IPS-NIHi7 (cell line): Measurements from ENCODE around the gene ABI1.
"Not testable (repeated sequence)": the region's sequence is repeated elsewhere in the genome, so short reads cannot be mapped to it uniquely, and the experiment has no call there.

Source experiments
- DNase-seq: peaks from one replicate; pipeline ENCODE4 v3.0.0; 2012; ENCODE audit warnings: mixed read lengths; ENCODE audit errors: extremely low spot score

Gene ABI1

DNA sequence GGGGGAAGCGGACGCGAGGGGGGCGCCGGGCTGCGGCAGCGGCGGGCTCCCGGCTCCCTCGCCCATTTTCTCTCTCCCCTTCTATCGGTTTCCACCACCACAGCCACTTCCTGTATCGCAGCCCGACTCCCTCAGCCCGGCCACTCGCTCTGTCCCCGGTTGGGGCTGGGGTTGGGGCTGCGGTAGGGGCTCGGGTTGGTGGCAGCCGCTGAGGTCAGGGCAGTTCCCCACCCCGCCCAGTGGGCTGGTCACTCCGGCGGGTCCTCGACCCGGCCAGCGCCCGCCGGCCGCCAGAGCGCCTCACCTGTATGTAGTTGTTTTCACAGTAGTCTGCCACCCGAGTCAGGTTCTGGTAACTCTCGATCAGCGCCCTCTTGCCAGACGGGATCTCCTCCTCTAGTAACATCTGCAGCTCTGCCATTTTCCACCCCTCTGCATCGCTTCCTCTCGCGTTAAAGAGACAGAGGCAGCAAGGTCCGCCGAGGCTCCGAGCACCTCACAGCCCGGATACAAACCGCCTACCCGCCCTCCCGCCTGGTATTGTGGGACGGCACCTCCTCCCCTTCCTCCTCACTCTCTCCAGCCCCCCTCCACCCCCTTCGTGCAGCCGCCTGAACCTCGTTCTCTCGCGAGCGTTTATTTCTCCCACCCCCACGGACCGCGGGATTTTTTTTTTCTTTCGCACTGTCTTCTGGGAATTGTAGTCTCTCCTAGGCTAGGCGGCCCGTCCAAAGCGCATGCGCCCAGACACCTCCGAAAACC lies at the start of gene ABI1:
Gene ABI1, minus strand, starts transcription at position 516 of the 762 bp plus-strand sequence. Its CDS starts 95 bp downstream, at position 421.
- peak; percentile 97 for DNase-seq

GRCh38 chr10:26909753-26910152 lies 49.0 kb upstream of the ABI1 start:
- DNase-seq, result no peak

DNA sequence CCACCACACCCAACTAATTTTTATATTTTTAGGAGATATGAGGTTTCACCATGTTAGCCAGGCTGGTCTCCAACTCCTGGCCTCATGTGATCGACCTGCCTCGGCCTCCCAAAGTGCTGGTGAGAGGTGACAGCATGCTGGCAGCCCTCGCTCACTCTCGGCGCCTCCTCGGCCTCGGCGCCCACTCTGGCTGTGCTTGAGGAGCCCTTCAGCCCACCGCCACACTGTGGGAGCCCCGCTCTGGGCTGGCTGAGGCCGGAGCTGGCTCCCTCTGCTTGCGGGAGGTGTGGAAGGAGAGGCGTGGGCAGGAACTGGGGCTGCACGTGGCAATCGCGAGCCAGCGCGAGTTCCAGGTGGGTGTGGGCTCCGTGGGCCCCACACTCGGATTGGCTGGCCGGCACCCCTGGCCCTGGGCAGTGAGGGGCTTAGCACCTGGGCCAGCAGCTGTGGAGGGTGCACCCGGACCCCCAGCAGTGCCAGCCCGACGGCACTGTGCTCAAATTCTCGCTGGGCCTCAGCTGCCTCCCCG lies 44.6 kb upstream of the ABI1 start:
- DNase-seq, result not testable (repeated sequence)

GRCh38 chr10:26903431-26904217 lies 42.9 kb upstream of the ABI1 start:
- DNase-seq, result no peak

DNA sequence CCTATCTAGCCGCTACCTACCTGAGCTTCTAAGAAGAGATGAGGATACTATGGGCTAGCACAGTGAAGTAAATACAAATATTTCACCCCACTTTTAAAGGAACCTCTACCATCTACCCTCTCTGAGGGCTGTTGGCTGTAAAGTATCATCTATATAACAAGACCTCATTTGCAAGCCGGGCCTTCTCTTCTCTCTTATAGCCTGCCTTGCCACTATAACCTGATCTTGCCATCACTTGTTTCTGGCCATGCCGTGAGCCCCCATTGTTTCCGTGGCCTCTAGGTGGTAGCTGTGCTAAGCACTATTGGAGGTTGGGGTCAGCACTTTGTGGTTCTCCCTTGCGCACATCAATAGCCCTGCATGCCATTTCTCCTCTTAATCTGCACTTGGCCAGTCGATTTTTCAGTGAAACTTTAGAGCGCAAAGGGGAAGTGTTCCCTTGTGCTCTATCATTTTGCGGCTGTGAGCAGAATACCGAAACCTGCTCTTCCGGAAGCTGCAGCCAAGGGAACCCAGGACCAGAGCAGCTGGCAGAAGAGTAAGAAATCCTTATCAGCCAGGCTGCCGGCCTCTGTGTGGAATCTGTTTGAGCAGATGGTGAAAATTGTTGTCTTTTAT lies 31.7 kb upstream of the ABI1 start:
- DNase-seq, result not testable (repeated sequence)

DNA sequence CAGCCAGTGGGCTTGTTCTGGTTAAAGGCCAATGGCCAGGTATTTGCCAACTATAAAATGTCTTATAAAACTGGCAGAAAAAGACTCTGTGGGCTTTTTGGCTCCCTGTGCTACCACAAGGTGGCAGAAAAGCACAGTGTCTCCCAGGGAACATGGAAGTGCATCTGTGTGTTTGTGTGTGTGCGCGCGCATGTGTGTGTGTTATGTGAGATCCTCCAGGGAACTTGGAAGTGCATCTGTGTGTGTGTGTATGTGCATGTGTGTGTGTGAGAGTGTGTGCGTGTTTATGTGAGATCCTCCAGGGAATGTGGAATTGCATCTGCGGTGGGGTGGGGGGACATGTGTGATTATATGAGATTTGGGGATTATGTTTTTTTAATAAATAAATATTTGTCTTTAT lies 30.2 kb upstream of the ABI1 start:
- DNase-seq, result peak; percentile 33

DNA sequence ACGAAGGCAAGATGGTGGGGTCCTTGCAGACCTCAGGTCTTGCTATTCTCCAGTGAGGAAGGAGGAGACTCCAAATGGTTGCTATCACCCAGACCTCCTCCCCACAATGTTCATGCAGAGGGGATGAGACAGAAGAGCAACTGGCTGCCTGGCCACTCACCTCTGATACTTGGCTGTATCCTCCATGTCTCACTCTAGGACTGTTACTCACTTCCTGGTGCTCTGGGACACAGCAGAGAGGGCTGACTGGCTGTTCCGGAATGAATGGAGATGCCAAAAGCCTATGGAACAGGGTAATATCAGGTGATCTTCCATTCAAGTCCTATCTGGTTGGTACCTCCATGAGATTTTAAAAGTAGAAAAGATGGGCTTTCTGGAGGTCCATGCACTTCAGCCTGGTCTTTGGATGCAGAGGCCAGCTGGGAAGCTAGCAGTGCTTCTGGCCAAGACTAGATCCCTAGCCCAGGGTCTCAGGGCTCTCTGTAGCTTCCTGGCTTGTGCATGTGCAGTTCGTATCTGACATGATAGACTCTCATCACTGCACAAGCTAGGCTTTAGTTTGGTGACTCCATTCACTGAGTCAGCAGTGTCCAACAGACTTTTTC lies 27.0 kb upstream of the ABI1 start:
- no peak for DNase-seq

DNA sequence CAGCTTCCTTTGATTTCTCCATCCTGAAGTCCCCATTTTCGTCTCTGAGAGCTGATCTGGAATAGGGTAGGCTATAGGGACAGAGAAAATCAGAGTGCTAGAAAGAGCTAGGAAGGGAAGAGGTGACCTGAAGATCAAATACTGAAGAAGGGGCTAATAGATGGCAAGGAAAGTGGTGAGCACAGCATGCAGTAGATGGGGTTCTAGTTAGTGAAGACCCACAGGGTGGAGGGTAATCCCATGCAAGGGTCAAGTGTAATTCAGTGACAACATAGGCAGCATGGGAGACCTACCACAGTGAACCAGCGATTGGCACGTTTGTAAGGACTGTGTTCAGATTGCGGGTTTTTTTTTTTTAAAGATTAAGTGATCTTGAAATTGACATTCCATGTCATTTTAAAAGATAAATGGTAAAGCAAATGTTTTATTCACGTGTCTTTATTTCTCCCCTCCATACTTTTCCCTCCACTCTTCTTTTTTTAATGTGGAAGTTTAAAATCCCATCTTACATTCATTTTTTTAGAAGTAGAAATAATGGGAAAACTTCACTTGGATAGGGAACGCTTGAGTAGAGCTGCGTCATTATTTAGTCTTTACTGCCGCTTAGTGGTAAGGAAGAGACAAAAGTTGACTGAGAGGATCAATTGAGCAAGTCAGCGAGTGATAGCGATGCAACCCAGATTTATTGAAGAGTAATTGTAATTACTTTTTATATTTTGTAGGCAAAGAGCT lies 21.0 kb upstream of the ABI1 start:
- DNase-seq, result peak; percentile 61

GRCh38 chr10:26879744-26880143 lies 19.0 kb upstream of the ABI1 start:
- DNase-seq, result no peak

GRCh38 chr10:26870766-26871165 lies 10.0 kb upstream of the ABI1 start:
- DNase-seq, result no peak

DNA sequence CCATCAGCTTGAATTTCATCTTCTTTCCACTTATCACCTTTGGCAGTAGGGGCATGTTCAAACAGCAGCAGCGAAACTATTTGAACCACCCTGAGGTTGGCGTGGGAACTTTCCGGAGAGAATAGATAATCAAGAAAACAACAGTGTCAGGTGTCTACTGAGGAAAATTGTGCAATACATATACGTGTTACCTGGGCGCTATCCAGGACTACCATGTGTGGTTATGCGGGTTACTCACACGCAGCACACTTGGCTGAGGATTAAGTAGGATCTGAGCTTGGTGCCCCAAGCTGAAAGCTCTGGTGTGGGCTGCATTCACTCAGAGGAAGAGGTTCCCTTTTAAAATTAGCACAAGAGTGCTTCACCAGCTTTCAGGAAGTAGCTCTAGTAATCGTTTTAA lies 8.8 kb upstream of the ABI1 start:
- DNase-seq, result no peak

DNA sequence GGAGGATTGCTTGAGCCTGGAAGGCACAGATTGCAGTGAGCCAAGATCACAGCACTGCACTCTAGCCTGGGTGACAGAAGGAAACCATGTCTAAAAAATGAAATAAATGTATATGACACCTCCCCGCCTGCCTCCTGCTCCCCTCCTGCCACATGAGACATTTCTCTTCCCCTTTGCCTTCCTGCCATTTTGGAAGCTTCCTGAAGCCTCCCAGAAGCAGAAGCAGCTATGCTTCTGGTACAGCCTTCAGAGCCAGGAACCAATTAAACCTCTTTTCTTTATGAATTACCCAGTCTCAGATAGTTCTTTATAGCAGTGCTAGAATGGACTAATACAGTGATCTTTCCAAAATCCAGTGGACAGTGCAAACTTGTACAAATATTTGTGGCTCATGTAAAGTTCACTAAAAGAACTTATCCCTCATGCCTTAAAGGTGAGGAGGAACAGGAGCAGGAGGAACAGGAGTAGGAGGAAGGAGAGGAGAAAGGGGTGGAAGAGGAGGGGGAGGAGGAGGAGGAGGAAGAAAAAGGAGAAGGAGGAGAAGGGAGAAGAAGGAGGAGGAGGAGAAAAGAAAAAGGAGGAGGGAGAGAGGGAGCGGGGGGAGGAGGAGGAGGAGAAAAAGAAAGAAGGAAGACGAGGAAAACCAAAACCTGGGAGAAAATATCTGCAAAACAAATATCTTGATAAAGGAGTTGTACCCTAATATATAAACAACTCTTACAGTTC lies 2.8 kb upstream of the ABI1 start:
- DNase-seq, result no peak

- no peak for DNase-seq
Observed at GRCh38 chr10:26861205-26861998, 644 bp upstream of the ABI1 start.

DNA sequence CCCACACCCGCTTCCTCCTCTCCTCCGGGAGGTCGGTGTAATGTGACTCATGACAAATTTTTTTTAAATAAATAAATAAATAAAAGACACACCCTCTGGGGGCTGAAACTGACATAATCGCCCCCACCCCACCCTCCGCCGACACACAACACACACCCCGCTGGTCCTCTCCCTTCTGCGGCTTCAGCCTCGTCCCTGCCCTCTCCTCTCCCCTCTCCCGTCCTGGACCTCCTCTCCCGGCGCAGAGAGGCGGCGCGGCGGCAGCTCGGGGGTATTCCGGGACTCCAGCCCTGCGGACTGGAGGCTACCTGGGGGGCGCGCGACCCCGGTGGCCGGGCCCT lies 686 bp downstream of the ABI1 start:
- DNase-seq, result peak; percentile 11

DNA sequence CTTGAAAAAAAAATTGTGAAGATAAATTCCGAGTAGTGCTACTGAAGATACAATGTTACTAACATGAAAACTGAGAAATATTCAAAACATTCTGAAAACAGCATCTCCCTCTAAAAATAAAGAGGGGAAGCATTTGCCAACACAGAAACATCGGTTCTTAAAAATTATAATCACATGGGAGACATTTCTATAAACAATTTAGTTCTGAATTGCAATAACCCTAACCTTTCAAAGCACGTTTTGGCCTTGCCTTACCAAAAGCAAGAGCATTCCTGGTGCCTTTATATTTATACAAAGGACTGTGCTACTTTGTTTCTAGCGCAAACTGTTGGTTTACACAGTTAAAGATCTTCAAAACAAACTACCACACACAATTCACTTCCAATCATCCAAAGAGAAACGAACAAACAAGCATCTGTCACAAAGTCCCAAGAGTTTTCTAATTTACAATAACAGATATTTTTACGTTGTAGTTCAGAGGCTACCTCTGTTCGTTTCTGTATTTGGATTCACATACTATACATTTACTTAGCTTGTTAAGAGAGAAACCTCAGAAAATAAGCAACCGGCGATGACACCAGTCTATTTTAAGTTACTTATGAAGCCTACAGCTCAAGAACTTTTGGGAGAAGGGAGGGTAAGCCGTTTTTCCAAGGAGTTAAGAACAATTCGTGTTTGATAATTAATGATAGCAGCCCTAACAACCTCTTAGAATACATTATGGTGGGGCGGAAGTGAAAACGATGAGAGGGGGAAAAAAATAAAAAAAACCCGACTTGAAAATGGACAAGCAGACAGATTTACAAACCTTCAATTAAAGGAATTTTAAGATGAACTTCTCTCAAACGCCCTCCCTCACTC lies 1.3 kb downstream of the ABI1 start:
- no peak for DNase-seq

DNA sequence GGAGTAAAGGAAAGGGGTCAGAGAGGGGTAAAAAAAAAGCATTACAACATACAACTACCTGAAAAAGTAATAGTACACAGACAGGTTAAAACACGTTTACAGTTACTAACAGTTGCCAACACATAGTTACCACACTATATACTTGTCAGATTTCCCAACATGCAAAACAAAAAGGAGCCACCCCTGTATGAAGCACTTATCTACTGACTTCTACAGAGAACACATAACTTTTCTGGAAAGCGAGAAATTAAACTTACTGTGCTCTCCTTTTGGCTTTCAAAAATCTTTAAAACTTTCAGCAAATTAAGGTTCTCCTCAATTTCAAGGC lies 2.1 kb downstream of the ABI1 start:
- no peak for DNase-seq

DNA sequence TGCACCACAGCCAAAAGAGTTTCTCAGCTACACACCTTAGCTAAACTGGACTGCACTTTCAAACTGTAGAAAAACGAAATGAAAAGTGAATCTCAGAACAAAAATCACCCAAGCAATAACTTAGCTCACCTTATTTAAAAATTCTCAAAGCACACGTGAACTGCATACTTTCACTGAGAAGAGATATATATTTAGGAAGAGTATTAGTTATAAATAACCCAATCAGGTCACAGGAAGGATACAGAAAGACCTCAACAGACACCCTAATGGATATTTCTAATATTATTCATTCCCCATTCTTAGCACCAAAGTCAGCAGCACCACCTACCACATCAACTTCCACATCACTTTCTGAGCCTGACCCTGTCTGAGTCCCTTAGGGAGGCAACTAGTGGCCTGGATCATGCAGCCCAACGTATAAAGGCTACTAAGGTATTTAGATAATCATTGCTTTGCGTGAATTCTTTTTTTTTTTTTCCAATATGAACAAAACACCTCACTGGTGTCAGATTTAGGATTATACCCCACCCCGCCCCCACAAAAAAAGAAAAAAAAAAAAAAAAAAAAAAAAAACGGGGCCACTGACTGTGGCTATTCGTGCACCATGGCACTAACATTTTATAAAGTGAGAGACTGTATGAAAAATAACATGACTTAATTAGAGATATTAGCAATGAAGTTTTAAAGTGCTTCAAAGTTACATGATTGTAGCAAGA lies 2.6 kb downstream of the ABI1 start:
- DNase-seq, result no peak

- not testable (repeated sequence) for DNase-seq
Observed at GRCh38 chr10:26857553-26857952, 3.2 kb downstream of the ABI1 start.
